ENCODE results near the gene MIOS.
"Not testable (repeated sequence)": the region's sequence is repeated elsewhere in the genome, so short reads cannot be mapped to it uniquely, and the experiment has no call there.

MIOS gene

GRCh38 chr7:7554649-7555575 lies 11.8 kb upstream of the MIOS start:
- DNase-seq (ENCODE audit: low spot score): no peak

- DNase-seq (ENCODE audit: low spot score): no peak
These were observed 9.8 kb upstream of the MIOS start for GRCh38 chr7:7556852-7557251.

DNA sequence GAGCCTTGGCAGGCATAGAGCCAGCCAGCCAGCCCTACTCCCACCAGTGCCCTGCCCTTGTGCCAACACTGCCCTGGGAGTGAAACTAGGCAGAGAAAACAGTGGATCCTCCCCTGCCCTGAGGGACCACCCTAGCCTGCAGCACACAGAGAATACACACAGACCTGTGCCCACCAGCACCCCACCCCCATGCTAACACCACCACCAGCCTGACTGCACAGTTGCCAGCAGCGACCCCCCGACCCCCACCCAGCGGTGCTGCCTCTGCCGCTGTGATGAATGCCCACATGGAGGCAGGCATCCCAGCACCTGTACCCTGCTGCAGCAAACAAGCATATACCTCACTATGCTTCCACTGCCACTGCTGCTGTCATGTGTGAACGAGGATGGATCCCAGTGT lies 9.4 kb upstream of the MIOS start:
- DNase-seq (ENCODE audit: low spot score): no peak

GRCh38 chr7:7561591-7561990 lies 5.1 kb upstream of the MIOS start:
- DNase-seq (ENCODE audit: low spot score): not testable (repeated sequence)

GRCh38 chr7:7562736-7563135 lies 3.9 kb upstream of the MIOS start:
- no peak for DNase-seq (ENCODE audit: low spot score)

- DNase-seq (ENCODE audit: low spot score): no peak
These were observed 3.4 kb upstream of the MIOS start for GRCh38 chr7:7563269-7563668.

- no peak for DNase-seq (ENCODE audit: low spot score)
These were observed 2.9 kb upstream of the MIOS start for GRCh38 chr7:7563813-7564212.

DNA sequence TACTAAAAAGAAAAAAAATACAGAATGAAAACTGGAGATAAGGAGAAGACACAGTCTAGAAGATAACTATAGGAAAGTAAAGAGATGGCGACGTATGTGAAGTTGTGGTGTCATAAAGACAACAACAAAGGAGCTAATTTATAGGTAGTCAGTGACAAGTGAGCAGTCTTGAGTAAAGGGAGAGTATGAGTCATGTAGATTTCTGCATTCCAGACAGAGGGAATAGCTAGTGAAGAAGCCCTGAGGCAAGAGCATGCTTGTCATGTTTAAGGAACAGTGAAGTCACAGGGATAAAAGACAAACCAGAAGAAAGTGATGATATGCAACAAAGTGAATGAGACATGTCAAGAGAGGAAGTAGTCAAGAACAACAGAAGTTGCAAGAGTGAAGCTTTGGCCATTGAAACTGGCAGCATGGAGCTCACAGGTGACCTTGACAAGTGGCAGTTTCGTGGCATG lies 2.3 kb upstream of the MIOS start:
- DNase-seq (ENCODE audit: low spot score): no peak

- no peak for DNase-seq (ENCODE audit: low spot score)
These were observed 1.5 kb upstream of the MIOS start for GRCh38 chr7:7565018-7565680.

DNA sequence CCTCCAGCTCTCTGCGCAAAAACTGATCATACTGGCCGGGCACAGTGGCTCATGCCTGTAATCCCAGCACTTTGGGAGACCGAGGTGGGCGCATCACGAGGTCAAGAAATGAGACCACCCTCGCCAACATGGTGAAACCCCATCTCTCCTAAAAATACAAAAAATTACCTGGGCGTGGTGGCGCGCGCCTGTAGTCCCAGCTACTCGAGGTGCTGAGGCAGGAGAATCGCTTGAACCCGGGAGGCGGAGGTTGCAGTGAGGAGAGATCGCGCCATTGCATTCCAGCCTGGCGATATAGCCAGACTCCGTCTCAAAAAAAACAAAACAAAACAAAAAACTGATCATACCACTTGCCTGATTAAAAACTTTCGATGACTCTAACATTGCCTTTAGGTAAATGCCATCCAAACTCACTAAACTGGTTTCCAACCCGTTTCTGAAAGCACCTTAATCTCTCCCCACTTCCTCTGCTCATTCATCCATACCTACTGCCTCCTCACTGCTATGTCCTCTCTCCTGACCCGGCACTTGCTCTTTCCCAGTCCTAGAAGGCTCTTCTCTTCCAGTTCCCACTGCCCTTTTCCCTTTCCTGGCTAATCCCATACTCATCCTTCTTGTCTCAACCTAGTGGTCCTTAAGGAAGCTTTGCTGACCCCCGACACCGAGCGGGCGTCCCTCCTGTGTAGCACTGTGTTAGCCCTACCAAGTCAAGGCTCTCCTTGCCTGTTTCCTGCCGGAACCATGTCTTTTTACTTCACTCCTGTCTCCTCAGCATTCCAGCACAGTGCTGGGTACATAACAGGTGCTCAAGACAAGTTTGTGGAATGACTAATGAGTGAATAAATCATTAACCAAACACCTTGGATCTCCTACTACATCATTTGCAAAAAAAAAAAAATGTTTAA lies 686 bp upstream of the MIOS start:
- DNase-seq (ENCODE audit: low spot score): no peak

DNA sequence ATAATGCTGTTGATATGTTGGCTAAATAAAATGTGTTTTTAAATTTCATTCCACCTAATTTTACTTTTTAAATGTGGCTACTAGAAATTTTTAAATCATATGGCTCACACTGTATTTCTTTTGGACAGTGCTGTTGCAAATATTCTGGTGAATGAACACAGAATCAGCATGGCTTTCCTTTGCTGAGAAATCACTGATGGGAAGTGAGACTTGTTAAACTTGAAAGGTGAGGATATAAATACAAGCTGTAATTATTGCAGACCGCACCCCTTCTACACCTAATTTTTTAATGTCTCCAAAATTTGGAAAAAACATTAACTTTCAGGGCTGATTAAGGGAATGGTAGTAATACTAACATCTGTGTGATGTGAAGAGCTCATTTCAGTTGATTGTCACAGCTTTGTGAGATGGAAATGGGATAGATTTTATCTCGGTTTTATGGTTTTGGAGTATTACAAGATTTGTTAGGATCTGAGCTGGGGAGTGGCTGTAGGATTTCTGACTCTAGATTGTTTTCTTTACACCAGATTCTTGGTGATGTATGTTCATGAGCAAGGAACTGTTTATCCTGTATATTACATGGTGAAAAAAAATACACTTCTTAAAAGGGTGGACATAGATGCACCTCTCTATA lies 1.3 kb downstream of the MIOS start:
- DNase-seq (ENCODE audit: low spot score): no peak

GRCh38 chr7:7568553-7568952 lies 1.9 kb downstream of the MIOS start:
- no peak for DNase-seq (ENCODE audit: low spot score)

DNA sequence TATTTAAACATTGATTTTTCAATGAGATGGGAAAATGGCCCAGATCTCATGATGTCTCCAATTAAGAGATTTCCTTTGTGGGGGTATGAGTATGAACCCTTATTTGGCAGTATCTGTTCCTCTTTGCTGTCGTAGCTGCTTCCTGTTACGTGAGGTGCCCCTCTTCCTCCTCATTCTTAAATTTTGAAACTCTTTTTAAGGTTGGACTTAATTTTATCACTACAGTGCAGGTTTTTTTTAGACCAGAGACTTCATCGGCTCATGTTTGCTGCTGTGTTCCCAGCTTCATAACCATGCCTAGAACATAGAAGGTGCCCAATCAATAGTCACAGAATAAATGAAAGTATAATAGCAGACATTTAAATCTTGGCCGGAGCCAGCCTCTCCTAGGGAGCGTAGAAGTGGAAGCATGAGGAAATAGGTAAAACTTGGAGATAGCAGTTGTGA lies 2.4 kb downstream of the MIOS start:
- no peak for DNase-seq (ENCODE audit: low spot score)

DNA sequence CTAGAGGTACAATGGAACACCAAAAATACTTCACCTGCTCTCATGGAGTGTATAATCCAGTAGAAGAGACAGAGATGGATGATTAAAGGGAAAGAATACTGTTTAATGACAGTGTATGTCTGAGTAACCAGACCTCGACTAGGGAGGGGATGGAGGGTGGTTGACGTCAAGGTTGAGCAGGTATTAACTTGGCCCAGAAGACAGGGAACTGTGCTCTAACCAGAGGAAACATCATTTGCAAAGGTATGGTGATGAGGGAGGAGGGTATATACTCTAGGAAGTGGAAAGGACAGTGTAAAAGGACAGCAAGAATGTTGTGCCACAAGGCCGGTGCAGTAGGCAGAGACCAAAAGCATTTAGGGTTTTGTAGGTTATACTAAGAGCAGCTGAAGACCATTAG lies 2.9 kb downstream of the MIOS start:
- no peak for DNase-seq (ENCODE audit: low spot score)

DNA sequence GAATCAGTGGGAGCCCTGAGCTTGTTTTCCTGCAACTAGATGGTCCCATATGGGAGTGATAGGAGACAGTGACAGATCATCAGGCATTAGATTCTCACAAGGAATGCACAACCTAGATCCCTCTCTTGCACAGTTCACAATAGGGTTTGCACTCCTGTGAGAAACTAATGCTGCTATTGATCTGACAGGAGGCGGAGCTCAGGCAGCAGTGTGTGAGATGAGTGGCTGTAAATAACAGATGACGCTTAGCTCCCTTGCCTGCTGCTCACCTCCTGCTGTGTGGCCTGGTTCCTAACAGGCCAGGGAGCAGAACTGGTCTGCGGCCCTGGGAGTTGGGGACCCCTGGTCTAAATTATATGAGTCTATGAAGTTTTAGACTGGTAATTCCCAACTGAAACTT lies 3.9 kb downstream of the MIOS start:
- DNase-seq (ENCODE audit: low spot score): no peak

DNA sequence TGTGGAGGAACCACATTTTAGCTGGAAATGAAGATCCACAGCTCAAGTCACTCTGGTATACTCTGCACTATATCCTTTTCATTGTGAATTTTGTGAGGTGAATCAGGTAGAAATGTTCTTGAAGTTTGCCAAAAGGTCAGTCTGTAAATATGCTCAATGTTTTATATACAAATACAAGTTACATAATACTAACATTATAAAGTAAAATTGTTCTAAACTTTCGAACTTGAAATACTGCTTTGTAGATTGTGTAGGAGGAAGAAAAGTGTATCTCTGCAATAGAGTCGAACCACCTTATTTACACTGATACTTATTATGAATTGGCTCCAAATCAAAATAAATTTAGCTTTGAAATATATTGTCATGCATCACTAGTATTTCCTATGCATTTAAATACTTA lies 7.0 kb downstream of the MIOS start:
- DNase-seq (ENCODE audit: low spot score): no peak

- DNase-seq (ENCODE audit: low spot score): no peak
These were observed 9.7 kb downstream of the MIOS start for GRCh38 chr7:7576344-7576743.

DNA sequence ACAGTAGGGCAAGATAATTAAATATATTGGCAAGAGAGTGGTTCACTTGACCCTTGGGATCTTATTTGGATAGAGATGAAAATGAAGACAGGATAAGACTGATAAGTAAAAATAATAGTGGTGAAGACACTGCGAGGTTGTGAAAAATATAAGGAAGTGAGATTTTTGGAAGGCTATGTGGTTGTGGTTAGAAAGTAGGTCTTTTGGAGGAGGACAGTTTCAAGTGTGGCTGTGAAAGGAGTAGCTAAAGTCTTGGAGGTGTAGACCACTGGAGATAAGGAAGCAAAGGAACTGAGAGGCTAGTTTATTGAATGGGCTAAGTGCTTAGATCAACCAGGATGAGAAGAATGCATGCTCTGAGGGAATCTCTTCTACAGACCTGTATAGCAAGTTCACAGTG lies 11.2 kb downstream of the MIOS start:
- DNase-seq (ENCODE audit: low spot score): no peak

DNA sequence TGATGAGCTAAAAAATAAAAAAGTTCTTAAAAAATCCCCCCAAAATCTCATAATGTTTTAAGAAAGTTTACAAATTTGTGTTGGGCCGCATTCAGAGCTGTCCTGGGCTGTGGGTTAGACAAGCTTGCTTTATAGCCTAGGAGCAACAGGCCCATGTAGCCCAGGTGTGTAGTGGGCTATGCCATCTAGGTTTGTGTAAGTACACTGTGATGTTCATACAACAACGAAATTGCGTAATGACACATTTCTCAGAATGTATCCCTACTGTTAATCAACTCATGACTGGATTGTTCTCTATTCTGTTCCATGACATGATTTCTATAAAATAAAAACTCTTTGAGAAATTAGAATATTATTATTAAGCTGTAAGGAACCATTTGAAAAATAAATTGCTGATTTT lies 13.0 kb downstream of the MIOS start:
- no peak for DNase-seq (ENCODE audit: low spot score)

- no peak for DNase-seq (ENCODE audit: low spot score)
These were observed 15.0 kb downstream of the MIOS start for GRCh38 chr7:7581531-7582179.

DNA sequence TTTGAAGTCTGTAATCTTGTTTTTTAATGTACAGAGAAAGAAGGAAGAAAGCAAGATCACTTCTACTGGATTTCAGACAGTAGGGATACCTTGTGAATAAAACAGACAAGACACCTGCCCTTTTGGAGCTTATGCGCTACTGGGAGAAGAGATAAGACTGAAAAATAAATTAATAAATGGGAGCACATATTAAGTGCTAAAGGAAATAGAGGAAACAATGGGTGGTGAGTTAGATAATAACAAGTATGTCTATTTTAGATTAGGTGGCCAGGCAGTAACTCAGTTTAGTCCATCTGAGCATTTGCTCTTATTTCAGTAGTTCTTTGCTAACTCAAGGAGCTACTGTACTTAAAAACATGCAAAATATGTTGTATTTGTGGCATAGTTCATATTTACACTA lies 15.9 kb downstream of the MIOS start:
- DNase-seq (ENCODE audit: low spot score): no peak
